Mesenchymal stem cell (in vitro differentiated cells and primary cell): Measurements from ENCODE around the gene PCBP2.
A peak's percentile ranks its signal among the peaks of the same experiment; 100 is the strongest.

Experiments
- DNase-seq: peaks from one replicate; pipeline ENCODE4 v3.0.0-alpha.2; 2013
- H2AFZ ChIP-seq: one replicate; pipeline ENCODE4 v1.6.1; 2013; ENCODE audit warnings: low read depth, mild to moderate bottlenecking, control low read depth, inconsistent platforms, low read length, moderate library complexity
- H2AK5ac ChIP-seq: 2 replicates; pipeline ENCODE4 v1.6.1; 2013; ENCODE audit warnings: low read length, moderate library complexity, mild to moderate bottlenecking, inconsistent platforms; ENCODE audit not compliant: severe bottlenecking
- H2BK120ac ChIP-seq: one replicate; pipeline ENCODE4 v1.6.1; 2013; ENCODE audit warnings: low read depth, mild to moderate bottlenecking, inconsistent platforms, low read length, moderate library complexity
- H2BK12ac ChIP-seq, 2 experiments: one replicate each; pipeline ENCODE4 v1.6.1; 2013; ENCODE audit warnings: inconsistent platforms in 2 of 2, low read length in 2 of 2, mild to moderate bottlenecking in 2 of 2, moderate library complexity in 2 of 2, control low read depth in 1 of 2
- H2BK15ac ChIP-seq: one replicate; pipeline ENCODE4 v1.6.1; 2013; ENCODE audit warnings: mild to moderate bottlenecking, low read depth, inconsistent platforms; ENCODE audit not compliant: poor library complexity, severe bottlenecking
- H2BK5ac ChIP-seq: 2 replicates; pipeline ENCODE4 v1.6.1; 2013; ENCODE audit warnings: low read depth, mild to moderate bottlenecking, low read length, control low read depth, inconsistent platforms; ENCODE audit not compliant: poor library complexity, severe bottlenecking
- H3K14ac ChIP-seq, 2 experiments: one replicate each; pipeline ENCODE4 v1.6.1; 2013; ENCODE audit warnings: inconsistent platforms in 2 of 2, low read length in 2 of 2, control low read depth in 1 of 2, mild to moderate bottlenecking in 1 of 2, moderate library complexity in 1 of 2
- H3K18ac ChIP-seq, 2 experiments: one replicate each; pipeline ENCODE4 v1.6.1; 2013; ENCODE audit warnings: inconsistent platforms in 2 of 2, low read length in 2 of 2, control low read depth in 1 of 2, low read depth in 1 of 2, mild to moderate bottlenecking in 1 of 2
- H3K23ac ChIP-seq, 2 experiments: one replicate each; pipeline ENCODE4 v1.6.1; 2013; ENCODE audit warnings: inconsistent platforms in 2 of 2, low read length in 2 of 2, mild to moderate bottlenecking in 2 of 2, moderate library complexity in 2 of 2, control low read depth in 1 of 2
- H3K27ac ChIP-seq: 2 replicates; pipeline ENCODE4 v1.5.1; 2013; ENCODE audit warnings: mild to moderate bottlenecking, moderate library complexity, low read length, control low read depth, inconsistent platforms; ENCODE audit not compliant: poor library complexity, severe bottlenecking
- H3K27me3 ChIP-seq, 2 experiments: 2 replicates each; pipeline versions ENCODE4 v1.6.1 to v1.7.0; 2013; ENCODE audit warnings: low read length in 2 of 2, mild to moderate bottlenecking in 2 of 2, moderate library complexity in 2 of 2, control low read depth in 1 of 2, inconsistent platforms in 1 of 2; ENCODE audit not compliant: control insufficient read depth in 1 of 2, insufficient read depth in 1 of 2
- H3K36me3 ChIP-seq, 2 experiments: 2 replicates each; pipeline versions ENCODE4 v1.6.1 to v1.7.0; 2013; ENCODE audit warnings: low read length in 2 of 2, control low read depth in 1 of 2, inconsistent platforms in 1 of 2, low read depth in 1 of 2, mild to moderate bottlenecking in 1 of 2; ENCODE audit not compliant: insufficient read depth in 2 of 2, control insufficient read depth in 1 of 2
- H3K4ac ChIP-seq, 2 experiments: one replicate each; pipeline ENCODE4 v1.6.1; 2013; ENCODE audit warnings: inconsistent platforms in 2 of 2, low read length in 2 of 2, mild to moderate bottlenecking in 2 of 2, moderate library complexity in 2 of 2, control low read depth in 1 of 2, low read depth in 1 of 2
- H3K4me1 ChIP-seq: 2 replicates; pipeline ENCODE4 v1.6.1; 2013; ENCODE audit warnings: low read depth, low read length, control low read depth; ENCODE audit not compliant: control insufficient read depth, insufficient read depth
- H3K4me2 ChIP-seq: 2 replicates; pipeline ENCODE4 v1.6.1; 2013; ENCODE audit warnings: low read length, mild to moderate bottlenecking, inconsistent platforms; ENCODE audit not compliant: poor library complexity, severe bottlenecking
- H3K4me3 ChIP-seq, 2 experiments: 2 replicates each; pipeline versions ENCODE4 v1.5.1 to v1.7.0; 2013; ENCODE audit warnings: low read length in 2 of 2, mild to moderate bottlenecking in 2 of 2, control low read depth in 1 of 2, low read depth in 1 of 2; ENCODE audit not compliant: insufficient read depth in 1 of 2
- H3K79me1 ChIP-seq: replicated peaks from 2 replicates; pipeline ENCODE4 v1.6.1; 2013; ENCODE audit warnings: mild to moderate bottlenecking, control low read depth, low read length, inconsistent platforms; ENCODE audit not compliant: poor library complexity, severe bottlenecking
- H3K9ac ChIP-seq: 2 replicates; pipeline ENCODE4 v1.7.0; 2013; ENCODE audit warnings: mild to moderate bottlenecking, low read length, moderate library complexity
- H3K9me3 ChIP-seq: 2 replicates; pipeline ENCODE4 v1.7.0; 2013; ENCODE audit warnings: mild to moderate bottlenecking, low read length; ENCODE audit not compliant: control insufficient read depth
- H4K8ac ChIP-seq: one replicate; pipeline ENCODE4 v1.6.1; 2013; ENCODE audit warnings: inconsistent platforms, mild to moderate bottlenecking, low read length, moderate library complexity
- H4K91ac ChIP-seq: one replicate; pipeline ENCODE4 v1.6.1; 2013; ENCODE audit warnings: mild to moderate bottlenecking, low read length, inconsistent platforms
- WGBS: methylation state at CpG from one replicate; pipeline ENCODE4 v1.1.7; 2013; ENCODE audit warnings: mixed read lengths; 5-methylcytosine and 5-hydroxymethylcytosine counted together

Gene PCBP2

DNA sequence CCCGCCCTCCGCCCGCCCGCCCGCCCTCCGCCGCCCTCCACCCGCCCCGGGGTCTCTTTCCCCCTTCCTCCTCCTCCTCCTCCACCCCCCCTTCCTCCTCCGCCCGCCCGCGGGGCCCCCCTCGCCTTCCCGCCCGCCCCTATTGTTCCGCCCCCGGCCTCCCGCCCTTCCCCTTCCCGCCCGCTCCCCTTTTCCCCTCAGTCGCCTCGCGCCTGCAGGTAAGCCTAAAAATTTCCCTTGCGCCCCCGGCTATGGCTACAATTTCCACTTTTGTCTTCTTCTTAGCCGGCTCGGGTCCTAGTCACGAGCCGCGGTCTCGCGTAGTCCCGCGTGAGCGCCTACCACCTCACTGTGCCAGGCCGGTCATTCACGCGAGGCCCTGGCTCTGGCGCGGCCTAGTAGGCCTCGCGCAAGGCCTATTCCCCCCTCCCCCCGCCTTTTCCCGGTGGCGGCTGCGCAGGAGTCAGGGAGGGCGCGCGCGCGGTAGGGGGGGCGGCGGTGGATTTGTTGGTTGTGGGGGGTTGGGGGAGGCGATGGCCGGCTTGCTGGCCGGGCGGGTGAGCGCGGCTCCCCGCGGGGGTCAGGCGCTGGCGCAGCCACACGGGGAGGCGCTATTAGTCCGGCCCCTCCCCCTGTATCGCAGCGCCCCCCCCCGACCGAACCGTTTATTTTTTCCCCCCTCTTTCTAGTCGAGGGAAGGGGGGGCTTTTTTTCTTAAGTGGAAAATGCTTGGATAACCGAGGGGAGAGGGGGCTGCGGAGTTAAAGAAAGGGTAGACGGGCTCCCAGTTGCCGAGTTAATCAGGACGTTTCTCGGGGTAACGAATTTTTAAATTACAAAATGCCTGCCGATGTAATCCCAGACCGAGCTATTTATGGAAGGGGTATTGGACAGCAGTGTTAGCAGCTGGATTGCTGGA, 516 bp downstream of the PCBP2 start:
- Histone ChIP-seq H3K79me1 (peaks cover 4% of the 10 kb centered on the region), H3K14ac (peak overlapping the region in 1 of 2 experiments; percentile 97), H3K9me3 (no peaks in the 10 kb centered on the region), H3K4me1 (peaks cover 6% of the 10 kb centered on the region), H2BK15ac (peak overlapping the region; percentile 64), H3K27me3 (no peaks in the 10 kb centered on the region), H2BK120ac (peak overlapping the region; percentile 55), H2AK5ac (peak overlapping the region; percentile 99), H3K9ac (peak overlapping the region; percentile 99), H3K4me2 (peak overlapping the region; percentile 81), H3K4me3 (peak overlapping the region; percentile 95), H3K23ac (no peak overlapping the region), H2BK5ac (peak overlapping the region; percentile 87), H4K8ac (peak overlapping the region; percentile 86), H4K91ac (peak overlapping the region; percentile 97), H3K27ac (peak overlapping the region; percentile 100), H3K36me3 (peaks cover 29 to 51% of the 10 kb centered on the region in 2 experiments), H2BK12ac (no peak overlapping the region), H3K18ac (peak overlapping the region; percentile 98 to 99), H3K4ac (peak overlapping the region; percentile 95 to 98), H2AFZ (no peak overlapping the region)
- 2% methylated on average over 27 of the region's 82 CpGs for WGBS
- peak; percentile 92 for DNase-seq

DNA sequence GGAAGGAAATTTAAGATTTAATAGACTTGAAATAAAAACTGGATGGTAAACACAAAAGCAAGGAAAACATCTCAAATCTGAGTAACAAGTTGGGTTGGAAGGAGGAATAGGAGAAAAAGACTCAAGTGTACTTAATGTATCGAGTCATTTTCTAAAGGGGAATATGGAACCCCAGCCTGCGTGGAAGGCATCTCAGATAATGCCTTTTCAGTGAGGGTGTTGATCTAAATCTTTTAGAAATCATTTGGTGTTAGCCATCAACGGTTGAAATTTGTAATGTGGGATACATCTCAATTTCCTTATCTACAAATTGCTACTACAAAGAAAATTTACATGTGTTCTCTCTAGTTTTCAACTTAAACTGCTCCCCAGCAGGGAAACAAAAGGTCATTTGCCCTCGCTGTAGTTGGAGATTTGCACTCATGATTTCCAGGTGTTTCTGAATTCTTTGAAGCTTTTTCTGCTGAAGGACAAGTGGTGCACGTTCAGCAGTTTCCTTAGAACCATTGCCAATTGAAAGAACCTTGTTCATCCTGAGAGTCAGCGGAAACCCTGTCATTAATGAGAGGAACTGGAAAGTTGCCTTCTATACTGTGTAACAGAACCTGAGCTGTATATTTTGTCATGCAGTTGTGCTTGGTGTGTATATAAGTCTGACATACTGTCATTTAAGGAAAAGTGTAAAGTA, 2.2 kb downstream of the PCBP2 start:
- 67% methylated on average over 5 of the region's 6 CpGs for WGBS
- Histone ChIP-seq H3K14ac (no peak overlapping the region), H3K9ac (peak overlapping the region; percentile 99), H3K4me3 (peak overlapping the region in 1 of 2 experiments; percentile 95), H3K79me1 (no peaks in the 10 kb centered on the region), H2BK5ac (no peak overlapping the region), H2AFZ (no peak overlapping the region), H4K91ac (no peak overlapping the region), H2BK120ac (no peak overlapping the region), H3K36me3 (peaks cover 28 to 55% of the 10 kb centered on the region in 2 experiments), H3K4ac (no peak overlapping the region), H3K9me3 (no peaks in the 10 kb centered on the region), H4K8ac (no peak overlapping the region), H2BK12ac (no peak overlapping the region), H2AK5ac (no peak overlapping the region), H3K23ac (no peak overlapping the region), H2BK15ac (no peak overlapping the region), H3K4me1 (peaks cover 6% of the 10 kb centered on the region), H3K18ac (no peak overlapping the region), H3K27me3 (no peaks in the 10 kb centered on the region), H3K27ac (no peak overlapping the region), H3K4me2 (peak overlapping the region; percentile 81)
- DNase-seq = no peak

DNA sequence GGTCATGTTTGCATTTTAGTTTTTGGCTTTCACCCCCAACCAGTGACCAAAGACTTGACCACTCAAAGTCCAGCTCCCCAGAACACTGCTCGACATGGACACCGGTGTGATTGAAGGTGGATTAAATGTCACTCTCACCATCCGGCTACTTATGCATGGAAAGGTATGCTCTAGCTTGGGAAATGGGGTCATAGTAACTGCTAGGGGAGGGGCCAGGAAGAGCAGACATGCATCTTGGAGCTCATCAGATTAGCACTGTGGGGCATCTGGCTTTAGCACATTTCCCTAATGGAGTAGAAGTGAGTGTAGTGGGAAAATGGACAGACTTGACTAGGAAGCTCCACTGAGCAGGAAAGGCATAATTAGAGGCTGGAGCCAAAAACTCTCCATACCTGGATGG, 2.8 kb downstream of the PCBP2 start:
- Histone ChIP-seq H3K18ac (no peak overlapping the region), H3K4me2 (no peak overlapping the region), H2BK120ac (no peak overlapping the region), H2BK12ac (no peak overlapping the region), H3K9me3 (no peaks in the 10 kb centered on the region), H3K79me1 (no peaks in the 10 kb centered on the region), H3K27ac (no peak overlapping the region), H2AK5ac (no peak overlapping the region), H3K23ac (no peak overlapping the region), H2BK5ac (no peak overlapping the region), H3K4ac (no peak overlapping the region), H4K91ac (no peak overlapping the region), H3K9ac (peak overlapping the region; percentile 99), H2BK15ac (no peak overlapping the region), H3K4me3 (peak overlapping the region in 1 of 2 experiments; percentile 95), H3K14ac (no peak overlapping the region), H3K27me3 (no peaks in the 10 kb centered on the region), H3K4me1 (peaks cover 7% of the 10 kb centered on the region), H2AFZ (no peak overlapping the region), H3K36me3 (peaks cover 32 to 61% of the 10 kb centered on the region in 2 experiments), H4K8ac (no peak overlapping the region)
- 98% methylated on average over 3 of the region's 3 CpGs for WGBS
- no peak for DNase-seq
